Esophagus muscularis mucosa (tissue), 4 donors: Measurements from ENCODE around the gene LDHA. TPM values are rescaled to one million over a fixed set of nuclear protein-coding genes. Genes with fewer than 3 reads are reported as not detected.

ENCODE experiments used
- DNase-seq: peaks from one replicate; pipeline ENCODE4 v3.0.0-alpha.2; 2017; ENCODE audit errors: extremely low spot score
- H3K27ac ChIP-seq, 4 donors: fragments of 200-600 bp; sonication (generic); replicated peaks in 1 of 4; 1 replicate in 3 of 4; 2 replicates in 1 of 4; pipeline ENCODE4 v1.5.1; 2016 to 2019; ENCODE audit warnings: mild to moderate bottlenecking in 1 of 4
- H3K27me3 ChIP-seq, 4 donors: fragments of 200-600 bp; sonication (generic); one replicate each; pipeline versions ENCODE4 v1.5.1 to v1.6.0; 2016 to 2019
- H3K36me3 ChIP-seq, 4 donors: fragments of 200-600 bp; sonication (generic); one replicate each; pipeline ENCODE4 v1.5.1; 2016 to 2019
- H3K4me1 ChIP-seq, 4 donors: fragments of 200-600 bp; sonication (generic); one replicate each; pipeline ENCODE4 v1.5.1; 2016 to 2019
- H3K4me3 ChIP-seq, 4 donors: fragments of 200-600 bp; sonication (generic); 1 replicate in 2 of 4; 2 replicates in 2 of 4; pipeline ENCODE4 v1.5.1; 2016 to 2019; ENCODE audit warnings: mild to moderate bottlenecking in 4 of 4, moderate library complexity in 1 of 4
- H3K9me3 ChIP-seq, 4 donors: fragments of 200-600 bp; sonication (generic); 1 replicate in 3 of 4; 2 replicates in 1 of 4; pipeline ENCODE4 v1.5.1; 2016 to 2019
- CTCF ChIP-seq, 3 experiments: fragments of 200-600 bp in 2 of 3; fragments of 450-650 bp in 1 of 3; sonication (generic) in 2 of 3; IDR thresholded peaks; one replicate each; pipeline ENCODE4 v1.5.1; 2017 to 2019; ENCODE audit warnings: antibody characterized with exemption in 3 of 3, mild to moderate bottlenecking in 2 of 3, moderate library complexity in 1 of 3
- EP300 ChIP-seq: sonication (generic); formaldehyde crosslinking; IDR thresholded peaks from one replicate; pipeline ENCODE4 v1.6.1; 2017; ENCODE audit warnings: antibody characterized with exemption
- POLR2A ChIP-seq: fragments of 450-650 bp; IDR thresholded peaks from one replicate; pipeline ENCODE4 v1.6.1; 2017; ENCODE audit warnings: antibody characterized with exemption, moderate library complexity, mild to moderate bottlenecking, low read depth
- POLR2AphosphoS5 ChIP-seq, 2 donors: sonication (generic); formaldehyde crosslinking; IDR thresholded peaks; one replicate each; pipeline ENCODE4 v1.6.1; 2017; ENCODE audit warnings: antibody characterized with exemption in 2 of 2
- WGBS: methylation state at CpG from one replicate; pipeline ENCODE4 v1.1.5; 2018; 5-methylcytosine and 5-hydroxymethylcytosine counted together
- intact Hi-C: fragments of 100-400 bp; cut with DNase I; formaldehyde crosslinking; loops from one replicate; pipeline ENCODE4 v1.15.1; 2023
- total RNA-seq, 4 donors: library from RNA; depleted of rRNA; stranded (reverse); fragments of >200 nt; gene quantifications; one replicate each; pipeline versions ENCODE4 v1.1.0 to v1.2.1, GENCODE V29; 2016

The LDHA gene
- total RNA-seq, 4 donors from 2014 or later: 399 to 523 (median 446) TPM

- no peak for TF ChIP-seq POLR2AphosphoS5 (IDR thresholded peaks at IDR 0.05)
- no peak for TF ChIP-seq POLR2A
- TF ChIP-seq CTCF (IDR thresholded peaks at IDR 0.05): no peak
- TF ChIP-seq EP300: no peak
- Histone ChIP-seq H3K9me3 (no peaks in the 10 kb centered on the region), H3K27ac (no peak overlapping the region), H3K27me3 (no peaks in the 10 kb centered on the region), H3K4me1 (no peaks in the 10 kb centered on the region), H3K36me3 (peaks cover 13 to 42% (median 31%) of the 10 kb centered on the region in 4 donors), H3K4me3 (no peak overlapping the region)
- WGBS: 79% methylated on average over 2 of the region's 2 CpGs
- DNase-seq: no peak
- intact Hi-C loops: no loop called here
Observed at GRCh38 chr11:18369398-18369797, 25.0 kb upstream of the LDHA start.

GRCh38 chr11:18371279-18371678, 23.1 kb upstream of the LDHA start:
- no peak for TF ChIP-seq EP300
- TF ChIP-seq CTCF (IDR thresholded peaks at IDR 0.05): no peak
- TF ChIP-seq POLR2AphosphoS5 (IDR thresholded peaks at IDR 0.05): no peak
- Histone ChIP-seq H3K27ac (no peak overlapping the region), H3K4me1 (no peaks in the 10 kb centered on the region), H3K36me3 (peaks cover 3 to 23% (median 13%) of the 10 kb centered on the region in 4 donors), H3K9me3 (no peaks in the 10 kb centered on the region), H3K4me3 (no peak overlapping the region), H3K27me3 (no peaks in the 10 kb centered on the region)
- no peak for DNase-seq
- intact Hi-C loops: no loop called here
- WGBS: 88% methylated on average over 2 of the region's 2 CpGs

GRCh38 chr11:18372201-18372600, 22.2 kb upstream of the LDHA start:
- intact Hi-C loops: no loop called here
- TF ChIP-seq POLR2A: no peak
- no peak for TF ChIP-seq EP300
- no peak overlapping the region for H3K27ac ChIP-seq
- no peak for DNase-seq
- H3K4me1 ChIP-seq: no peaks in the 10 kb centered on the region
- H3K4me3 ChIP-seq: no peak overlapping the region
- peaks cover 0 to 15% (median 4%) of the 10 kb centered on the region in 4 donors for H3K36me3 ChIP-seq
- no peaks in the 10 kb centered on the region for H3K9me3 ChIP-seq
- H3K27me3 ChIP-seq: no peaks in the 10 kb centered on the region
- WGBS: 98% methylated on average over 2 of the region's 2 CpGs

- no peaks in the 10 kb centered on the region for H3K4me1 ChIP-seq
- WGBS: 75% methylated on average over 2 of the region's 2 CpGs
- no peaks in the 10 kb centered on the region for H3K9me3 ChIP-seq
- H3K4me3 ChIP-seq: no peak overlapping the region
- no peak for TF ChIP-seq POLR2A
- no peak for TF ChIP-seq EP300
- TF ChIP-seq CTCF (IDR thresholded peaks at IDR 0.05): no peak
- no peak for TF ChIP-seq POLR2AphosphoS5 (IDR thresholded peaks at IDR 0.05)
- H3K36me3 ChIP-seq: no peaks in the 10 kb centered on the region
- H3K27ac ChIP-seq: no peak overlapping the region
- no peak for DNase-seq
- intact Hi-C loops: no loop called here
- no peaks in the 10 kb centered on the region for H3K27me3 ChIP-seq
Observed at GRCh38 chr11:18374956-18375355, 19.4 kb upstream of the LDHA start.

GRCh38 chr11:18375941-18376340, 18.4 kb upstream of the LDHA start:
- intact Hi-C loops: no loop called here
- no peaks in the 10 kb centered on the region for H3K9me3 ChIP-seq
- no peaks in the 10 kb centered on the region for H3K4me1 ChIP-seq
- no peak overlapping the region for H3K27ac ChIP-seq
- no peak overlapping the region for H3K4me3 ChIP-seq
- no peaks in the 10 kb centered on the region for H3K27me3 ChIP-seq
- TF ChIP-seq CTCF (IDR thresholded peaks at IDR 0.05): no peak
- no peak for TF ChIP-seq POLR2A
- TF ChIP-seq POLR2AphosphoS5 (IDR thresholded peaks at IDR 0.05): no peak
- no peak for TF ChIP-seq EP300
- DNase-seq: no peak
- 95% methylated on average over 1 of the region's 1 CpG for WGBS
- no peaks in the 10 kb centered on the region for H3K36me3 ChIP-seq
